ENCODE data around the gene AK9.

DNA sequence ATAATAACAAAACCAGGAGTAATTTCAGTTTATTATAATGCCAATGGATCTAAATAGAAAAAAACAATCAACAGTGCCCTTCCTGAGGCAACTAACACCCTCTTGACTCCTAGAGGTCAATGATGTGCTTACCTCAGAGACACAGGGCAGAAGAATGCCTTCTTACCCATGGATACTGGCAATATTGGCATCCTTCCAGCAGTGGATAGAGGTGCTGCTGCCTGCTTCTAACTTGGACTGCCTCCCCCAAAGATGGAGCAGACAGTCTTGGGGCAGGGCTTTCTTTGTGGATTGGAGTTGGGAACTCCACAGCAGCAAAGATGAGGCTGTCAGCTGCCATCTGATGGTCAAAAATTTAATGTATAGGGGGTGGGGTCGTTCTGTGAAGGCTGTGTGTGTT is 78.7 kb downstream of the AK9 start:
- TF ChIP-seq MAX (IDR thresholded peaks at IDR 0.05) (no peak), JUN (IDR thresholded peaks at IDR 0.05) (no peak), POLR2A (IDR thresholded peaks at IDR 0.05; ENCODE audit: low read length) (no peak), GATA3 (IDR thresholded peaks at IDR 0.05; ENCODE audit: borderline replicate concordance) (no peak), RCOR1 (IDR thresholded peaks at IDR 0.05; ENCODE audit: low read depth, low read length) (no peak), SREBF2 (IDR thresholded peaks at IDR 0.05) (no peak), NFE2L2 (conservative IDR thresholded peaks at IDR 0.05; ENCODE audit: low read length) (no peak), CEBPB (IDR thresholded peaks at IDR 0.05) (no peak), MYC (IDR thresholded peaks at IDR 0.05; ENCODE audit: borderline replicate concordance, low read length) (no peak), CBX2 (IDR thresholded peaks at IDR 0.05; ENCODE audit: borderline replicate concordance, low read depth) (no peak), TP53 (CRISPR knock-in tag; IDR thresholded peaks at IDR 0.05) (no peak), PHF8 (IDR thresholded peaks at IDR 0.05; ENCODE audit: borderline replicate concordance, low read depth) (no peak)
- TF ChIP-seq, protein P1, sequence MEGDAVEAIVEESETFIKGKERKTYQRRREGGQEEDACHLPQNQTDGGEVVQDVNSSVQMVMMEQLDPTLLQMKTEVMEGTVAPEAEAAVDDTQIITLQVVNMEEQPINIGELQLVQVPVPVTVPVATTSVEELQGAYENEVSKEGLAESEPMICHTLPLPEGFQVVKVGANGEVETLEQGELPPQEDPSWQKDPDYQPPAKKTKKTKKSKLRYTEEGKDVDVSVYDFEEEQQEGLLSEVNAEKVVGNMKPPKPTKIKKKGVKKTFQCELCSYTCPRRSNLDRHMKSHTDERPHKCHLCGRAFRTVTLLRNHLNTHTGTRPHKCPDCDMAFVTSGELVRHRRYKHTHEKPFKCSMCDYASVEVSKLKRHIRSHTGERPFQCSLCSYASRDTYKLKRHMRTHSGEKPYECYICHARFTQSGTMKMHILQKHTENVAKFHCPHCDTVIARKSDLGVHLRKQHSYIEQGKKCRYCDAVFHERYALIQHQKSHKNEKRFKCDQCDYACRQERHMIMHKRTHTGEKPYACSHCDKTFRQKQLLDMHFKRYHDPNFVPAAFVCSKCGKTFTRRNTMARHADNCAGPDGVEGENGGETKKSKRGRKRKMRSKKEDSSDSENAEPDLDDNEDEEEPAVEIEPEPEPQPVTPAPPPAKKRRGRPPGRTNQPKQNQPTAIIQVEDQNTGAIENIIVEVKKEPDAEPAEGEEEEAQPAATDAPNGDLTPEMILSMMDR (IDR thresholded peaks at IDR 0.05), result no peak

Data from A549 (cell line).